Heart left ventricle (tissue), 16 donors: ENCODE measurements around the gene RTL5. TPM values are rescaled to one million over a fixed set of nuclear protein-coding genes. Genes with fewer than 3 reads are reported as not detected.
A peak's percentile ranks its signal among the peaks of the same experiment; 100 is the strongest.

Experiments used
- ATAC-seq, 4 donors: fragments of 200-7000 bp; cut with Tn5 transposase; one replicate each; pipeline ENCODE4 v1.9.1; 2020 to 2022; ENCODE audit warnings: moderate library complexity in 4 of 4, mild to moderate bottlenecking in 3 of 4, moderate number of reproducible peaks in 1 of 4
- DNase-seq, 5 donors: peaks; one replicate each; pipeline ENCODE4 v3.0.0-alpha.2; 2020
- H3K27ac ChIP-seq, 12 donors: fragments of 200-600 bp; sonication (generic) in 4 of 12; one replicate each; pipeline versions ENCODE4 v1.5.0 to v1.8.0; 2016 to 2022; ENCODE audit warnings: mild to moderate bottlenecking in 2 of 12
- H3K27me3 ChIP-seq, 9 donors: fragments of 200-600 bp; sonication (generic) in 2 of 9; one replicate each; pipeline versions ENCODE4 v1.5.1 to v1.8.0; 2016 to 2022; ENCODE audit warnings: mild to moderate bottlenecking in 3 of 9
- H3K36me3 ChIP-seq, 9 donors: fragments of 200-600 bp; sonication (generic) in 2 of 9; one replicate each; pipeline versions ENCODE4 v1.5.0 to v1.8.0; 2018 to 2022; ENCODE audit warnings: mild to moderate bottlenecking in 2 of 9
- H3K4me1 ChIP-seq, 12 donors: fragments of 200-600 bp; sonication (generic) in 4 of 12; one replicate each; pipeline versions ENCODE4 v1.5.0 to v1.8.0; 2016 to 2022; ENCODE audit warnings: mild to moderate bottlenecking in 3 of 12
- H3K4me3 ChIP-seq, 12 donors: fragments of 200-600 bp; sonication (generic) in 4 of 12; one replicate each; pipeline versions ENCODE4 v1.5.0 to v1.8.0; 2017 to 2022; ENCODE audit warnings: mild to moderate bottlenecking in 9 of 12, moderate library complexity in 4 of 12
- H3K9me3 ChIP-seq, 12 donors: fragments of 200-600 bp; sonication (generic) in 4 of 12; one replicate each; pipeline versions ENCODE4 v1.5.0 to v1.8.0; 2016 to 2022; ENCODE audit warnings: mild to moderate bottlenecking in 1 of 12
- CTCF ChIP-seq, 12 donors: fragments of 200-600 bp; sonication (generic) in 4 of 12; IDR thresholded peaks; one replicate each; pipeline versions ENCODE4 v1.5.0 to v1.8.0; 2018 to 2022; ENCODE audit warnings: antibody characterized with exemption in 12 of 12, mild to moderate bottlenecking in 5 of 12
- POLR2A ChIP-seq, 2 donors: fragments of 450-650 bp; IDR thresholded peaks; one replicate each; pipeline ENCODE4 v1.6.1; 2017; ENCODE audit warnings: antibody characterized with exemption in 2 of 2, mild to moderate bottlenecking in 2 of 2, moderate library complexity in 2 of 2
- WGBS, 4 donors: extraction: QIAGEN DNeasy Blood & Tissue Kit in 2 of 4; methylation state at CpG; one replicate each; pipeline versions ENCODE4 v1.1.5 to v1.1.7; 2013 to 2018; 5-methylcytosine and 5-hydroxymethylcytosine counted together
- intact Hi-C, 10 donors: fragments of 100-400 bp; cut with DNase I; formaldehyde crosslinking; loops; one replicate each; pipeline versions ENCODE4 v1.11.1 to v1.14.2; 2022
- polyA plus RNA-seq, 2 donors: library from polyadenylated mRNA; stranded (reverse); fragments of 200-250 nt; gene quantifications; one replicate each; pipeline ENCODE4 v1.2.3, GENCODE V29; 2013
- total RNA-seq, 9 donors: library from RNA; depleted of rRNA in 2 of 9; stranded (reverse); fragments of >200 nt in 2 of 9; fragmentation: NEBNext Ultra II Directional in 3 of 9; extraction: Animal tissue kit (Norgen Biotek cat#: 25700) in 3 of 9; gene quantifications; one replicate each; pipeline versions ENCODE4 v1.1.0 to v1.2.4, GENCODE V29; 2016 to 2023
- donor health status: ischemic (EF 13 %, LVEDD 7.1; RV severe dilation, severe dysfunction).
- donor health status: healthy with polysubstance abuse.
- donor health status: DM: no; HTN: yes; CAD: no.
- donor health status: DM: no; HTN: no; CAD: no.
- donor health status: ischemic (EF 25% LVEDD 6.9; RV normal size, moderate dysfunction).
- donor health status: ischemic (EF 25% LVEDD 5.7; RV mildly dilated, moderate dysfunction).
- donor health status: healthy.
- donor health status: DM: yes; HTN: yes; CAD: no.
- donor health status: ischemic (EF 35%, LVEDD 5.7; RV mildly dilated, moderate dysfunction).
- donor health status: nonischemic (EF 11% LVEDD 7.7; RV severe dilation, severe dysfunction).
- donor health status: DM: yes; HTN: yes; CAD: no.
- donor health status: PGD.
- donor health status: ischemic (EF 29% LVEDD 5.4; RV normal size, mild dysfunction).
- donor health status: nonischemic (EF 23%, LVEDD 6.1; RV moderate dilation, normal function).

The RTL5 gene
- total and polyA plus RNA-seq, 11 donors = 1.2 to 6.0 (median 2.5) TPM

GRCh38 chrX:72169008-72169728 lies 37.5 kb upstream of the RTL5 start:
- H3K27me3 ChIP-seq = peaks cover 0 to 22% (median 0%) of the 10 kb centered on the region in 9 donors
- DNase-seq (no peak), ATAC-seq (no peak)
- TF ChIP-seq POLR2A (IDR thresholded peaks at IDR 0.05) = no peak
- TF ChIP-seq CTCF (IDR thresholded peaks at IDR 0.05) = no peak
- intact Hi-C loops = no loop called here
- H3K27ac ChIP-seq = peak overlapping the region in 1 of 12 donors; percentile 53
- no peaks in the 10 kb centered on the region for H3K9me3 ChIP-seq
- no peaks in the 10 kb centered on the region for H3K4me1 ChIP-seq
- 49 to 64% (median 59%) methylated on average over 6 of the region's 6 CpGs for WGBS, 4 donors
- H3K4me3 ChIP-seq = peak overlapping the region in 8 of 12 donors; percentile 12 to 41 (median 30)
- no peaks in the 10 kb centered on the region for H3K36me3 ChIP-seq

GRCh38 chrX:72165551-72165950 lies 33.8 kb upstream of the RTL5 start:
- Histone ChIP-seq H3K9me3 (no peaks in the 10 kb centered on the region), H3K4me1 (no peaks in the 10 kb centered on the region), H3K27me3 (peaks cover 0 to 19% (median 0%) of the 10 kb centered on the region in 9 donors), H3K27ac (no peak overlapping the region), H3K4me3 (no peak overlapping the region), H3K36me3 (no peaks in the 10 kb centered on the region)
- ATAC-seq = no peak
- TF ChIP-seq CTCF (IDR thresholded peaks at IDR 0.05) (no peak), POLR2A (IDR thresholded peaks at IDR 0.05) (no peak)
- no peak for DNase-seq
- intact Hi-C loops = no loop called here
- WGBS, 4 donors = 72 to 93% (median 85%) methylated on average over 4 of the region's 4 CpGs

GRCh38 chrX:72159769-72160168 lies 28.1 kb upstream of the RTL5 start:
- no peak for TF ChIP-seq CTCF (IDR thresholded peaks at IDR 0.05)
- TF ChIP-seq POLR2A (IDR thresholded peaks at IDR 0.05) = no peak
- WGBS, 4 donors = 74 to 79% (median 77%) methylated on average over 10 of the region's 10 CpGs
- H3K36me3 ChIP-seq = no peaks in the 10 kb centered on the region
- no peak overlapping the region for H3K27ac ChIP-seq
- intact Hi-C loops = no loop called here
- H3K4me3 ChIP-seq = no peak overlapping the region
- no peaks in the 10 kb centered on the region for H3K9me3 ChIP-seq
- peaks cover 0 to 16% (median 0%) of the 10 kb centered on the region in 9 donors for H3K27me3 ChIP-seq
- ATAC-seq = no peak
- H3K4me1 ChIP-seq = no peaks in the 10 kb centered on the region
- DNase-seq = no peak

- no peaks in the 10 kb centered on the region for H3K36me3 ChIP-seq
- ATAC-seq = no peak
- H3K4me1 ChIP-seq = no peaks in the 10 kb centered on the region
- TF ChIP-seq POLR2A (IDR thresholded peaks at IDR 0.05) = no peak
- no peak for TF ChIP-seq CTCF (IDR thresholded peaks at IDR 0.05)
- H3K4me3 ChIP-seq = no peak overlapping the region
- intact Hi-C loops = no loop called here
- WGBS, 4 donors = 85 to 95% (median 92%) methylated on average over 3 of the region's 3 CpGs
- no peak for DNase-seq
- H3K27me3 ChIP-seq = peaks cover 0 to 19% (median 0%) of the 10 kb centered on the region in 9 donors
- H3K27ac ChIP-seq = no peak overlapping the region
- H3K9me3 ChIP-seq = no peaks in the 10 kb centered on the region
Measured at GRCh38 chrX:72158773-72159172, 27.1 kb upstream of the RTL5 start.
